KMS-11 (cell line): ENCODE results near the gene CEP41.

Source experiments
- H2AFZ ChIP-seq: fragments of 200-600 bp; sonication (generic); 2 replicates; pipeline ENCODE4 v1.6.1; 2016; ENCODE audit warnings: antibody characterized with exemption, mixed run types, low read depth
- H3K27ac ChIP-seq: fragments of 200-600 bp; sonication (generic); 2 replicates; pipeline ENCODE4 v1.6.1; 2016; ENCODE audit warnings: mild to moderate bottlenecking, mixed run types
- H3K27me3 ChIP-seq: fragments of 200-600 bp; sonication (generic); 2 replicates; pipeline ENCODE4 v1.6.1; 2017; ENCODE audit warnings: mild to moderate bottlenecking, low read depth, mixed run types, moderate library complexity; ENCODE audit not compliant: insufficient read depth
- H3K36me3 ChIP-seq: fragments of 200-600 bp; sonication (generic); 2 replicates; pipeline ENCODE4 v1.6.1; 2017; ENCODE audit warnings: mild to moderate bottlenecking, mixed run types; ENCODE audit not compliant: insufficient read depth
- H3K4me1 ChIP-seq: fragments of 200-600 bp; sonication (generic); 2 replicates; pipeline ENCODE4 v1.6.1; 2016; ENCODE audit warnings: mild to moderate bottlenecking, low read depth, mixed run types; ENCODE audit not compliant: poor library complexity, severe bottlenecking
- H3K4me2 ChIP-seq: fragments of 200-600 bp; sonication (generic); 2 replicates; pipeline ENCODE4 v1.7.0; 2016; ENCODE audit warnings: mild to moderate bottlenecking, mixed run types
- H3K4me3 ChIP-seq: fragments of 200-600 bp; sonication (generic); IDR thresholded peaks from 2 replicates; pipeline ENCODE4 v1.6.1; 2017; ENCODE audit warnings: low read depth, low read length, mixed read lengths; ENCODE audit not compliant: insufficient read depth
- H3K79me2 ChIP-seq: fragments of 200-600 bp; sonication (generic); 2 replicates; pipeline ENCODE4 v1.6.1; 2016; ENCODE audit warnings: low read depth, mixed run types; ENCODE audit not compliant: insufficient read depth
- H3K9ac ChIP-seq: fragments of 200-600 bp; sonication (generic); 2 replicates; pipeline ENCODE4 v1.6.1; 2016; ENCODE audit warnings: mild to moderate bottlenecking, mixed run types
- H4K20me1 ChIP-seq: fragments of 200-600 bp; sonication (generic); 2 replicates; pipeline ENCODE4 v1.6.1; 2016; ENCODE audit warnings: mild to moderate bottlenecking, mixed run types; ENCODE audit not compliant: insufficient read depth
- TF ChIP-seq, protein P1 (sequence below): fragments of 200-600 bp; sonication (generic); conservative IDR thresholded peaks from 2 replicates; pipeline ENCODE4 v1.6.1; 2017; ENCODE audit warnings: low read depth, mild to moderate bottlenecking, antibody characterized with exemption, low read length, moderate library complexity, mixed read lengths

Gene CEP41

DNA sequence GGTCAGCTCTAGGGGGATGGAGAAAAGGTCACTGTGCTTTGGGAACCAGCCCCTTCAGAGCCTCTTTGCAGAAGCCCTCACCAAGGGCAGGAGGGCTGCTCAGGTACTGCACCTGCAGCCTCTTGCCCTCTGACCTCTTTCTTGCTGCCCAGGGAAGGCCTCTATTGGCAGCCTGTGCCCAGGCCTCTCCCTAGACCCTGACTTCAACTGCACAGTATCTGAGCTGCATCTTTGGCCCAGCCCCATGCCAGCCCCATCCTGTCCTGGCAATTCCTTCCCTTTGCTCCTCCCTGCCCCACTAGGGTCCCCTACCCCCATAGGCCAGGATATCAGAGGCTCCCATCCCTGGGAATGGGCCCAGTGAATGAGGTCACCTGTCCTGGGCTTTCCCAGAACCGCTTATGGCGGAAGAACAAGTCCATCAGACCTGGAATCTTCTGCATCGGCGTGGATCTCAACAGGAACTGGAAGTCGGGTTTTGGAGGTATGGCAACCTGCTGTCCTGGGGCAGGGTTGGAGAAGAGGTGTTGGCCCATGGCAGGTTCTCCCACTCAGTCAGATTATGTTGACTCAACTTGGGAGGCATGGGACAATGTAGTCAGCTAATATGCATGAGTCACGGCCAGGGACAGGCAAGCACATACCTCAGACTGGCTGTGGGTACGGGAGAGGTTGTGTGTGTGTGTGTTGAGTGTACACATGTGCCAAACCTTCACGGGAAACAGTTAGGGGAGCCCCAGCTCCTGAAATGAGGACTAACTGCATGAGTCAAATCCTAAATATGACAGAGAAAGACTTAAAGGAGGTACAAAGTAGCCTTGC lies 77.6 kb downstream of the CEP41 start:
- no peaks in the 10 kb centered on the region for H3K79me2 ChIP-seq
- H3K27me3 ChIP-seq: no peaks in the 10 kb centered on the region
- H3K27ac ChIP-seq: no peak overlapping the region
- no peak overlapping the region for H3K4me2 ChIP-seq
- no peak overlapping the region for H2AFZ ChIP-seq
- TF ChIP-seq, protein P1, sequence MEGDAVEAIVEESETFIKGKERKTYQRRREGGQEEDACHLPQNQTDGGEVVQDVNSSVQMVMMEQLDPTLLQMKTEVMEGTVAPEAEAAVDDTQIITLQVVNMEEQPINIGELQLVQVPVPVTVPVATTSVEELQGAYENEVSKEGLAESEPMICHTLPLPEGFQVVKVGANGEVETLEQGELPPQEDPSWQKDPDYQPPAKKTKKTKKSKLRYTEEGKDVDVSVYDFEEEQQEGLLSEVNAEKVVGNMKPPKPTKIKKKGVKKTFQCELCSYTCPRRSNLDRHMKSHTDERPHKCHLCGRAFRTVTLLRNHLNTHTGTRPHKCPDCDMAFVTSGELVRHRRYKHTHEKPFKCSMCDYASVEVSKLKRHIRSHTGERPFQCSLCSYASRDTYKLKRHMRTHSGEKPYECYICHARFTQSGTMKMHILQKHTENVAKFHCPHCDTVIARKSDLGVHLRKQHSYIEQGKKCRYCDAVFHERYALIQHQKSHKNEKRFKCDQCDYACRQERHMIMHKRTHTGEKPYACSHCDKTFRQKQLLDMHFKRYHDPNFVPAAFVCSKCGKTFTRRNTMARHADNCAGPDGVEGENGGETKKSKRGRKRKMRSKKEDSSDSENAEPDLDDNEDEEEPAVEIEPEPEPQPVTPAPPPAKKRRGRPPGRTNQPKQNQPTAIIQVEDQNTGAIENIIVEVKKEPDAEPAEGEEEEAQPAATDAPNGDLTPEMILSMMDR: no peak
- no peak overlapping the region for H3K9ac ChIP-seq
- H3K4me3 ChIP-seq: no peak overlapping the region
- H3K36me3 ChIP-seq: no peaks in the 10 kb centered on the region
- H4K20me1 ChIP-seq: no peaks in the 10 kb centered on the region
- H3K4me1 ChIP-seq: no peaks in the 10 kb centered on the region

DNA sequence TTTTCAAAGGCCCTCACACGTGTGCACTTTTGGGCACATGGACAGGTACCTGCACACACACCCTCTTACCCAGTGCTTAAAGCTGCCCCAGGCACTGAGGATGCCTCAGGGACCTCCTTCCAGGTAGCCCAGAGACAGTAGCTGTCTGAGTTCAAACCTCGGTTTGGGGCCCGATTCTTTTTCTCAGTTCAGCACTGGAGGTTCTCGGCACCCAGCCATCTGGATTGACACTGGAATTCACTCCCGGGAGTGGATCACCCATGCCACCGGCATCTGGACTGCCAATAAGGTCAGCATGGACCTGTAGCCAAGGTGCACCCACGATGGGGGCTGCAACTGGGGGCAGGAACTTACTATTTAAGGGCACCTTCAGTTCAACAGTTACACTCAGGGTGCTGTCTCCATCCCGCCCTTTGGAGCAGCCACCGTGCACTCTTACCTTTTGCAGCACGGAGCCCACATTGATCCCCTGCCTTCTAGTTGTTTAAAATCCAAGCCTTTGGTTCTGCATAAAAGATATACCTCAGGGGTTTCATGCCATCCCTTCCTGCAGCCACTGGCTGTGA lies 78.5 kb downstream of the CEP41 start:
- Histone ChIP-seq H3K27me3 (no peaks in the 10 kb centered on the region), H3K4me2 (no peak overlapping the region), H3K4me1 (no peaks in the 10 kb centered on the region), H2AFZ (no peak overlapping the region), H3K79me2 (no peaks in the 10 kb centered on the region), H3K4me3 (no peak overlapping the region), H3K27ac (no peak overlapping the region), H4K20me1 (no peaks in the 10 kb centered on the region), H3K9ac (no peak overlapping the region), H3K36me3 (no peaks in the 10 kb centered on the region)
- TF ChIP-seq, protein P1: no peak

DNA sequence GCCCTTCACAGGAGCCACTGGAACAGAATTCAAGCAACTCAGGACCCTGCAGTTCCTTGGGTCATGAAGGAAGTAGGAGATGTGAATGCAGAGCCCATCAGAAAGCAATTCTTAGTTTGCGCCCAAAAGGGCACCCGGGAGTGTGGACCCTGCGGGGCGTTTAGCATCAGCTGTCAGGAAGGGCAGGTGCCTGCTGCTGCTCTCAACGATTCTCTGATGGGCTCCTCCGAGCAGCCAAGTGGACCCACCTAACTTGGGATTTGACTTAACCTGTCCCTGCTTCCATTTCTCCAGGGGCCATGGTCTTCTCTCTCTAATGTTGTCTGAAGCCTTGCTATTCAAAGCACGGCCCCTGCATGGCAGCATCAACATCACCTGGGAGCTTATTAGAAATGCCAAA lies 79.1 kb downstream of the CEP41 start:
- Histone ChIP-seq H3K27ac (no peak overlapping the region), H3K27me3 (no peaks in the 10 kb centered on the region), H3K9ac (no peak overlapping the region), H3K79me2 (no peaks in the 10 kb centered on the region), H4K20me1 (no peaks in the 10 kb centered on the region), H3K4me1 (no peaks in the 10 kb centered on the region), H3K36me3 (no peaks in the 10 kb centered on the region), H2AFZ (no peak overlapping the region), H3K4me3 (no peak overlapping the region), H3K4me2 (no peak overlapping the region)
- TF ChIP-seq, protein P1: no peak

DNA sequence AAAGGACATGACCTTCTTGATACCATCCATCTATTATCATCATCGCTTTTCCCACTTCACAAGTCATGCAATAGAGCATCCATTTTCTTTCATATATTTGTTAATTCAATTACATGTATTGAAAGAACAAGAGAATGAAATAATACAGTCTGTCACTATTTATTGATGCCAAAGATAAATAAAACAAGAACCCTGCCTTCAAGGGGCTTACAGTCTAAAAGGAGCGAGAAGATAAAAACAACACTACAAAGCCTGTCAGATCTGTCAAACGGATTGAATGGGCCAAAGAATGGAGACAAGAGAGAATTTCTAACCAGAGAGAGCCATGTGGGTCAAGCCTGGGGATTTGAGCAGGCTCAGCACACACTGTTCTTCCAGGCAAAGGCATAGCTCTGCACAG lies 80.3 kb downstream of the CEP41 start:
- Histone ChIP-seq H3K4me1 (no peaks in the 10 kb centered on the region), H2AFZ (no peak overlapping the region), H3K79me2 (no peaks in the 10 kb centered on the region), H4K20me1 (no peaks in the 10 kb centered on the region), H3K4me2 (no peak overlapping the region), H3K36me3 (no peaks in the 10 kb centered on the region), H3K27me3 (no peaks in the 10 kb centered on the region), H3K9ac (no peak overlapping the region), H3K27ac (no peak overlapping the region), H3K4me3 (no peak overlapping the region)
- TF ChIP-seq, protein P1: no peak
